ENCODE results near the gene CHCHD3.

The CHCHD3 gene

DNA sequence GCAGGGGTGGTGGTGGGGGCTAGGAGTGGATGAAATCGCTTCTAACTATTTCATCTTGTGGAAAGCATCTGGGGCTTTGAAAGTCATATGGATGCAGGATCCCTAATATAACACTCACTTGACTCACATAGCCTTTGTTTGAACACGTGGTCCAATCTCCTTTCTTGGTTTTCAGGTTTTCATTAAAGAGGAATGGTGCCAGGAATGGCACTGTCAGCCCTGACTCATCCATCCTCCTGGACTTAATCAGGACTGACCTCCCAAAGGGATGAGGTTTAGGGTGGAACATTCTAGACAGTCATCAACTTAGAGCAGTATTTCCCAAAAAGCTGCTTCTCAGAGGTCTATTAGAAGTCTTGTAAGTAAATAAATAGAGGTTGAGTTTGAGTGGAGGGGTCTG lies 343.6 kb downstream of the CHCHD3 start:
- DNase-seq (ENCODE audit: low spot score) = peak; percentile 77

DNA sequence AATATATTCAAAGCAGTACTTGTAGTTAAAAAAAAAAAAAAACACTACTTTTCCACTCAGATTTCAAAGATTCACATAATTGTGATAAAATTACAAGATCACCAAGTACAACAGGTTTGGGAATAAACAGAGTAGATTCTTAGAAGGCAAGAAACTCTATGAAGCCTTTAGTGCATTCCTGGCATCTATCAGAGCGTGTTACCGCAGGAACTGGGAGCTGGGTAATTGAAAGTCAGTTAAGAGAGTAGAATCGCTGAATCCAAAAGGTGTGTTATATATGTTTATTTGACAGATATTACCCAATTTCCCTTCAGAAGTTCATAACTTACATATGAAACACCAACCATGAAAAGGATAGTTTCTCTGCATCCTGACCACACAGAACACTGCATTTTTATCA lies 346.4 kb downstream of the CHCHD3 start:
- DNase-seq (ENCODE audit: low spot score) = no peak

Data from AG08396 (cell line).